Measurements from ENCODE around the gene COPA. TPM values are rescaled to one million over a fixed set of nuclear protein-coding genes. Genes with fewer than 3 reads are reported as not detected.

COPA gene
- total and polyA plus RNA-seq, 2 donors (not counting 3 experiments of a cell fraction or from before 2014, with no cell fraction given) = 127 to 185 TPM

- intact Hi-C loops (cut with micrococcal nuclease) = no loop called here
- dilution Hi-C loops (cut with MboI; ENCODE audit: extremely low pct_ligation_motif_present, low sequenced_read_pairs) = no loop called here
- Histone ChIP-seq H3K27ac (ENCODE audit: insufficient read depth, low read depth, low read length) (no peak overlapping the region), H3K27me3 (ENCODE audit: control insufficient read depth in 2 of 2, insufficient read depth in 2 of 2, low read length in 2 of 2) (no peaks in the 10 kb centered on the region), H3K79me2 (ENCODE audit: control insufficient read depth, insufficient read depth, low read length) (no peaks in the 10 kb centered on the region), H3K36me3 (ENCODE audit: control insufficient read depth in 2 of 2, extremely low read depth in 1 of 2, insufficient read depth in 2 of 2, low read length in 2 of 2) (peaks cover 44 to 77% of the 10 kb centered on the region in 2 experiments), H3K4me2 (ENCODE audit: insufficient read depth, low read length) (no peak overlapping the region), H3K9me1 (replicated peaks; ENCODE audit: control insufficient read depth, extremely low read depth, insufficient read depth, low read length) (no peaks in the 10 kb centered on the region), H3K9me3 (replicated peaks; ENCODE audit: control insufficient read depth, insufficient read depth, low read length) (no peaks in the 10 kb centered on the region), H2AFZ (ENCODE audit: low read depth, low read length) (no peak overlapping the region), H4K20me1 (replicated peaks; ENCODE audit: control insufficient read depth, extremely low read depth, insufficient read depth, low read length) (peaks cover 4% of the 10 kb centered on the region), H3K4me3 (replicated peaks in 1 of 3; ENCODE audit: insufficient read depth in 1 of 3, low read depth in 1 of 3, low read length in 3 of 3) (no peak overlapping the region), H3K4me1 (ENCODE audit: control insufficient read depth, extremely low read depth, insufficient read depth, low read length) (no peaks in the 10 kb centered on the region), H3K9ac (replicated peaks; ENCODE audit: extremely low read depth, insufficient read depth, low read length) (no peak overlapping the region)
- DNase-seq (ENCODE audit: low read depth, low spot score) = no peak
- no TSS peak for BruUV-seq (replicated peaks)
- ChIA-PET CTCF (interaction anchor here (1.7 to 7.6 kb wide), 14 partner anchors 9 to 208 kb away, joined by 7 to 281 read pairs (median 25); partner anchors contain the start of gene CASQ1), POLR2A (no interaction called here)
- TF ChIP-seq POLR2A (IDR thresholded peaks at IDR 0.05; ENCODE audit: low read depth, low read length) (no peak), CTCF (IDR thresholded peaks at IDR 0.05; ENCODE audit: extremely low read depth in 1 of 2, insufficient read depth in 1 of 2, low read depth in 1 of 2, low read length in 2 of 2) (no peak), FOS (IDR thresholded peaks at IDR 0.05; ENCODE audit: borderline replicate concordance, insufficient read depth, low read length) (no peak), EZH2 (IDR thresholded peaks at IDR 0.05; ENCODE audit: borderline replicate concordance, low read depth, low read length, severe bottlenecking) (no peak), JUN (IDR thresholded peaks at IDR 0.05; ENCODE audit: borderline replicate concordance, insufficient read depth, insufficient read length, low read depth) (no peak), POLR2AphosphoS5 (IDR thresholded peaks at IDR 0.05; ENCODE audit: insufficient read depth, low read depth, low read length) (no peak), GATA2 (IDR thresholded peaks at IDR 0.05; ENCODE audit: insufficient read depth, insufficient read length, low read depth, low read length) (no peak), MYC (IDR thresholded peaks at IDR 0.05; ENCODE audit: low read depth, low read length) (no peak)
- TF ChIP-seq, protein P1, sequence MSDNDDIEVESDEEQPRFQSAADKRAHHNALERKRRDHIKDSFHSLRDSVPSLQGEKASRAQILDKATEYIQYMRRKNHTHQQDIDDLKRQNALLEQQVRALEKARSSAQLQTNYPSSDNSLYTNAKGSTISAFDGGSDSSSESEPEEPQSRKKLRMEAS (IDR thresholded peaks at IDR 0.05; ENCODE audit: insufficient read depth, insufficient read length) = no peak
- FAIRE-seq = no peak
Observed at GRCh38 chr1:160293020-160293968, 49.8 kb downstream of the COPA start.

All from endothelial cell of umbilical vein (primary cell).